HL-60/S4 treated with retinoic acid at 250 ng/mL for 4 days and 3 days (cell line): ENCODE measurements around the gene BPIFB6.

Experiments
- in situ Hi-C: fragments of 300-500 bp; cut with MboI; formaldehyde crosslinking; loops from 2 replicates; pipeline ENCODE4 v1.7.0; 2022; ENCODE audit warnings: low sequenced_read_pairs

The BPIFB6 gene

GRCh38 chr20:33015700-33016580 lies 15.5 kb upstream of the BPIFB6 start:
- in situ Hi-C loops = no loop called here

GRCh38 chr20:33016581-33017109 lies 14.8 kb upstream of the BPIFB6 start:
- in situ Hi-C loops = no loop called here

GRCh38 chr20:33017542-33017941 lies 13.9 kb upstream of the BPIFB6 start:
- in situ Hi-C loops = no loop called here

- in situ Hi-C loops = no loop called here
Observed at GRCh38 chr20:33018169-33018931, 13.1 kb upstream of the BPIFB6 start.

GRCh38 chr20:33019465-33020277 lies 11.8 kb upstream of the BPIFB6 start:
- in situ Hi-C loops = no loop called here

- in situ Hi-C loops = no loop called here
Observed at GRCh38 chr20:33020278-33021161, 10.9 kb upstream of the BPIFB6 start.

- in situ Hi-C loops = no loop called here
Observed at GRCh38 chr20:33021879-33022278, 9.6 kb upstream of the BPIFB6 start.

GRCh38 chr20:33022289-33022688 lies 9.2 kb upstream of the BPIFB6 start:
- in situ Hi-C loops = no loop called here

- in situ Hi-C loops = no loop called here
Observed at GRCh38 chr20:33022694-33023438, 8.6 kb upstream of the BPIFB6 start.

GRCh38 chr20:33023439-33024242 lies 7.8 kb upstream of the BPIFB6 start:
- in situ Hi-C loops = no loop called here

GRCh38 chr20:33024243-33024560 lies 7.2 kb upstream of the BPIFB6 start:
- in situ Hi-C loops = no loop called here

- in situ Hi-C loops = no loop called here
Observed at GRCh38 chr20:33024609-33025317, 6.7 kb upstream of the BPIFB6 start.

- in situ Hi-C loops = no loop called here
Observed at GRCh38 chr20:33025318-33025876, 6.1 kb upstream of the BPIFB6 start.

GRCh38 chr20:33026072-33026778 lies 5.2 kb upstream of the BPIFB6 start:
- in situ Hi-C loops = no loop called here

GRCh38 chr20:33026779-33027759 lies 4.4 kb upstream of the BPIFB6 start:
- in situ Hi-C loops = no loop called here
